HFFc6 (cell line): ENCODE results near the gene KLHDC9. TPM values are rescaled to one million over a fixed set of nuclear protein-coding genes. Genes with fewer than 3 reads are reported as not detected.
A peak's percentile ranks its signal among the peaks of the same experiment; 100 is the strongest.

Experiments
- DNase-seq: peaks from one replicate; pipeline ENCODE4 v3.0.0-alpha.2; 2018
- H3K27ac Mint-ChIP-seq: 2 replicates; pipeline ENCODE4 v1.8.0; 2020; ENCODE audit warnings: mild to moderate bottlenecking, mixed read lengths
- H3K27me3 Mint-ChIP-seq: 2 replicates; pipeline ENCODE4 v1.8.0; 2021; ENCODE audit warnings: mild to moderate bottlenecking, moderate library complexity, mixed read lengths; ENCODE audit not compliant: insufficient read depth
- H3K36me3 Mint-ChIP-seq: 2 replicates; pipeline ENCODE4 v1.8.0; 2021; ENCODE audit warnings: low read depth, mixed read lengths
- H3K4me1 Mint-ChIP-seq: 2 replicates; pipeline ENCODE4 v1.8.0; 2020; ENCODE audit warnings: low read depth, mixed read lengths
- H3K4me3 Mint-ChIP-seq: 2 replicates; pipeline ENCODE4 v1.8.0; 2020; ENCODE audit warnings: mild to moderate bottlenecking, moderate library complexity, mixed read lengths
- H3K9me3 Mint-ChIP-seq: 2 replicates; pipeline ENCODE4 v1.8.0; 2020; ENCODE audit warnings: mild to moderate bottlenecking, mixed read lengths
- CTCF ChIP-seq: fragments of 200-600 bp; sonication (generic); IDR thresholded peaks from 2 replicates; pipeline ENCODE4 v1.5.0; 2021; ENCODE audit warnings: antibody characterized with exemption, mild to moderate bottlenecking
- total RNA-seq, 6 experiments: library from RNA; stranded (reverse); fragmentation: NEBNext Ultra II Directional; extraction: Animal tissue kit (Norgen Biotek cat#: 25700); gene quantifications; 2 replicates in 1 of 6; 3 replicates in 5 of 6; pipeline ENCODE4 v1.2.3, GENCODE V29; 2021

Gene KLHDC9
- total RNA-seq, 6 experiments from 2014 or later: 1.3 to 2.7 (median 2.1) TPM

GRCh38 chr1:161128591-161129420, 30.6 kb downstream of the KLHDC9 start:
- H3K4me1 Mint-ChIP-seq: peaks cover 40% of the 10 kb centered on the region
- no peak for TF ChIP-seq CTCF
- H3K27ac Mint-ChIP-seq: no peak overlapping the region
- no peak for DNase-seq
- no peaks in the 10 kb centered on the region for H3K9me3 Mint-ChIP-seq
- 0 out of 2 replicates have a peak, but pooled peaks cover 1% of the 10 kb centered on the region for H3K27me3 Mint-ChIP-seq
- H3K4me3 Mint-ChIP-seq: no peak overlapping the region
- H3K36me3 Mint-ChIP-seq: peaks cover 52% of the 10 kb centered on the region

- H3K4me1 Mint-ChIP-seq: peaks cover 40% of the 10 kb centered on the region
- TF ChIP-seq CTCF: no peak
- peaks cover 46% of the 10 kb centered on the region for H3K36me3 Mint-ChIP-seq
- H3K27ac Mint-ChIP-seq: no peak overlapping the region
- 0 out of 2 replicates have a peak, but pooled peaks cover 1% of the 10 kb centered on the region for H3K27me3 Mint-ChIP-seq
- DNase-seq: no peak
- H3K4me3 Mint-ChIP-seq: no peak overlapping the region
- no peaks in the 10 kb centered on the region for H3K9me3 Mint-ChIP-seq
Observed at GRCh38 chr1:161130266-161130665, 32.1 kb downstream of the KLHDC9 start.

GRCh38 chr1:161131523-161132409, 33.6 kb downstream of the KLHDC9 start:
- H3K27me3 Mint-ChIP-seq: 0 out of 2 replicates have a peak, but pooled peaks cover 1% of the 10 kb centered on the region
- H3K27ac Mint-ChIP-seq: no peak overlapping the region

GRCh38 chr1:161132410-161133219, 34.5 kb downstream of the KLHDC9 start, which contains the start of gene DEDD:
Gene DEDD, minus strand, starts transcription at chr1:161132667. Its CDS starts 8,205 bp downstream, at chr1:161124462.
- peak; percentile 97 for DNase-seq
- H3K4me1 Mint-ChIP-seq: peaks cover 24% of the 10 kb centered on the region
- 0 out of 2 replicates have a peak, but pooled peaks cover 1% of the 10 kb centered on the region for H3K27me3 Mint-ChIP-seq
- TF ChIP-seq CTCF: peak; percentile 37; the same call in 1 of the 2 replicates
- no peak within 1 kb of the TSS for H3K4me3 Mint-ChIP-seq
- no peaks in the 10 kb centered on the region for H3K9me3 Mint-ChIP-seq
- H3K27ac Mint-ChIP-seq: no peak within 1 kb of the TSS
- H3K36me3 Mint-ChIP-seq: peaks cover 23% of the 10 kb centered on the region; the same call in 1 of the 2 replicates

More at GRCh38 chr1:161131523-161132409, 33.6 kb downstream of the KLHDC9 start:
- Mint-ChIP-seq H3K4me3 (no peak overlapping the region), H3K4me1 (peaks cover 31% of the 10 kb centered on the region), H3K36me3 (peaks cover 32% of the 10 kb centered on the region), H3K9me3 (no peaks in the 10 kb centered on the region)
- TF ChIP-seq CTCF: no peak
- peak; percentile 33 for DNase-seq
